SIG-M5 treated with dmso at 0.1 percent for 504 hours (cell line): ENCODE measurements around the gene INHBA.

Experiments used
- DNase-seq: peaks from one replicate; lab custom pipeline; 2025; ENCODE audit not compliant: unreplicated experiment; lab: John Stamatoyannopoulos, UW

Gene INHBA

DNA sequence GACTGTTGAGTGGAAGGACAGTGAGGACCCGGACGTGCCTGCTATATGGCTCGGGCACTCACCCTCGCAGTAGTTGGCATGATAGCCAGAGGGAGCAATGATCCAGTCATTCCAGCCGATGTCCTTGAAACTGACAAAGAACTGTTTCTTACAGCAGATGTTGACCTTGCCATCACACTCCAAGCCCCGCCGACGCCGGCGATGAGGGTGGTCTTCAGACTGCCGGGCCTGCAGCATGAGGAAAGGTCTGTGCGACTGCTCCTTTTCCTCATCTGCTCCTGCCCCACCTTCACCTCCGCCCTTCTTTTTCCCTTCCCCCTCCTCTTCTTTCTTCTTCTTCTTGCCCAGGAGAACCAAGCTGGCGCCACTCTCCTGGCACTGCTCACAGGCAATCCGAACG, 13.1 kb downstream of the INHBA start:
- no peak for DNase-seq

GRCh38 chr7:41688906-41689305, 14.0 kb downstream of the INHBA start:
- DNase-seq: no peak

- no peak for DNase-seq
These were observed 14.8 kb downstream of the INHBA start for GRCh38 chr7:41688012-41688625.

DNA sequence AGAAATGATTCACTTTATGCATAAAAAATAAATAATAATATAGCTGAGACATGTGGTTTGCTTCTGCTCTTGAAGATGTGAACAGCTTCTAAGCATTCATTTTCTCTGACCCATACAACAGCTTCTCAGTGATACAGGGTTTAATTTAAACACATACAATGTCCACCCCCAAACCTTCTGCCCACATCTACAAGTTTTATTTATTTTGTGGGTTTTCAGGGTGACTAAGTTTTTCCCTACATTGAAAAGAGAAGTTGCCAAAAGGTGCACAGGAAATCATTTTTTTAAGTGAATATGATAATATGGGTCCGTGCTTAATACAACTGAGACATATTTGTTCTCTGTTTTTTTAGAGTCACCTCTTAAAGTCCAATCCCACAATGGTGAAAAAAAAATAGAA, 17.2 kb downstream of the INHBA start:
- no peak for DNase-seq

GRCh38 chr7:41682422-41682821, 20.5 kb downstream of the INHBA start:
- no peak for DNase-seq

DNA sequence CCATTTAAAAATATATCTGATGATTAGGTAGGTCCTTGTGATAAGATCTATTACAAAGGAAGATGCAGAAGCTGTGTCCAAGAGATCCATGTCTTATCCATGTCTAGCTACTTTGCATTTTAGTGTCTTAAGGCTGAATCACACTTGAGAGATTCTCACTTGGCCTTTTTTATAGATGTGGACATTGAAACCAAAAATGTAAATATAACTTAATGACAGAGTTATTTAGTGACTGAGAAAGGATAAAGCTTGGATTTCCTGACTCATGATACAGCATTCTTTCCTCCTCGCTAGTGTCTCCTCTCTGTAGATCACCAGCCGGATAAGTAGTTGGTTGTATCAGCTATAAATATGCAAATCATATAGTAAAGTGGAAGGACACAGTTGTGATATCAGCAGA, 23.3 kb downstream of the INHBA start:
- DNase-seq: no peak

DNA sequence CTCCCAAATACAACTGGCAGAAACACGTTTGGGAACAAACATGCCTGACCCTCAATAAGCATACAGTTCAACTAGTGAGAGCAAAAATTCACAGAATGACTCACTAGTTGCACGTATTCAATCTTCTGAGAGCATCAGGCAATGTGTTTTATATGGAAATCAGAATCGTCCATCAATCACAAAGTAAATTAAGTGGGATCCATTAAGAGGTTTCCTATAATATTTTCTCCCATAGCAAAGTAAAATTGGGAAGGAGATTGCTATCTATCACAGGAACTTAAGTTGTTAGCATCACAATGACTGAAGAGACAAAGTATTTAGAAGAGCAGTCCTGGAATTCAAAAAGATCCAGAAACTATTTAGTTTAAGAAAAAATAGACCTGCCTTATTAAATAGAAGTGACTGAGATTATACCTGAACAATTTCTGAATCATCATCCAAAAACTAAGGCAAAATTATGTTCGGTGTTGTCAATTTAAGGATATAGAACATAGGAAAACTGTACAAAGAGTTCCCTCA, 28.3 kb downstream of the INHBA start:
- no peak for DNase-seq

DNA sequence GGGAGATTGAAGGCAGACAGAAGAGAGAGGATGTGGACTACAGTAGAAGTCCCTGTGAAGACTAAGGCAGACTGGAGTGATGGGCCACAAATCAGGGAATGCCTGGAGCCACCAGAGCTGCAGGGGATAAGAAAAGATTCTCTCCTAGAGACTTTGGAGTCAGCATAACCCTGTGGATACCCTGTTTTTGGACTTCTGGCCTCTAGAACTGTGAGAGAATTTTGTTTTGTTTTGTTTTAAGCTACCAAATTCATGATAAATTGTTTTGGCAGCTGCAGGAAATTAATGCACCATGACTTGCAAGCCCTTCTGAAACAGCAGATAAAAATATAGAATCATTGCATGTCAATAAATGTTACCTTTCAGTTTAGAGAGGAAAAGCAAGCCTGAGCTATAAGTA, 41.3 kb downstream of the INHBA start:
- no peak for DNase-seq

DNA sequence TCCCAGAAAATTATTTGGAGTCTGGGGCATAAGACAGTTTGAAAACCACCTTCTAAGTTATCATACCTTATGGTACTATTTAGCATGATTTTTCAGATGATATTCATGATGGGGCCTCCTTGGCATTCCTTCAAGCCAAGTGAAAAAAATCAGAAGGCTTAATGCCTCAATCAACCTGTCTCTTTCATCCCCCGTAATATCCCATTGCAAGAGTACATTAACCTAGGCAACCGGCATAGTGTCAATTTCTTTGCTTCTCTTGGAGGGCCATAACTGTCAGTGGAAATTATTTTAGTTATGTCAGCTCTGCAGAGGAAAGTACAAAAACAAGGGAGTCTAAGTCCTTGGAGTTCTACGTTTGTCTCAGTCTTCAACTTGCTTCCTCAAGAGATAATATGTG, 43.4 kb downstream of the INHBA start:
- no peak for DNase-seq

- no peak for DNase-seq
These were observed 46.5 kb downstream of the INHBA start for GRCh38 chr7:41656366-41656765.

DNA sequence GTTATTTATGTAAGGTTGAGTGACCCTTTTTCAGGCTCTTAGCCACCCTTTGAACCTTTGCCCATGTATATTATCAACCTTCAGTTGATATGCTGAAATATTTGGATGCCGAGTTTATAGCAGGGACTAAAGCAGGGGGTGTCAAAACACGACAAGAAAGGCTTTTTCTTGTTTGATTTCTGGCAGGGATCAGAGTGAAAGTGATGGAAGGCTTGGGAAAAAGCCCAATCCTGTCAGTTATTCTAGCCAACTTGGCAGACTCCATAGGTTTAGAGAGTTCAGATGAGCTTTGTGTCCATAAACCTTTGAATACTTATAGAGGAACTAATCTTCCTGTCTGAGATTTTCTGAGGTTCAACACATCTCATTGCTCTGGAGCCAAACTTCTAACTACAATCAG, 47.5 kb downstream of the INHBA start:
- DNase-seq: no peak

GRCh38 chr7:41652267-41652666, 50.6 kb downstream of the INHBA start:
- DNase-seq: no peak

GRCh38 chr7:41648501-41648900, 54.4 kb downstream of the INHBA start:
- DNase-seq: no peak

GRCh38 chr7:41643616-41644015, 59.3 kb downstream of the INHBA start:
- no peak for DNase-seq

GRCh38 chr7:41641665-41642014, 61.2 kb downstream of the INHBA start:
- no peak for DNase-seq

DNA sequence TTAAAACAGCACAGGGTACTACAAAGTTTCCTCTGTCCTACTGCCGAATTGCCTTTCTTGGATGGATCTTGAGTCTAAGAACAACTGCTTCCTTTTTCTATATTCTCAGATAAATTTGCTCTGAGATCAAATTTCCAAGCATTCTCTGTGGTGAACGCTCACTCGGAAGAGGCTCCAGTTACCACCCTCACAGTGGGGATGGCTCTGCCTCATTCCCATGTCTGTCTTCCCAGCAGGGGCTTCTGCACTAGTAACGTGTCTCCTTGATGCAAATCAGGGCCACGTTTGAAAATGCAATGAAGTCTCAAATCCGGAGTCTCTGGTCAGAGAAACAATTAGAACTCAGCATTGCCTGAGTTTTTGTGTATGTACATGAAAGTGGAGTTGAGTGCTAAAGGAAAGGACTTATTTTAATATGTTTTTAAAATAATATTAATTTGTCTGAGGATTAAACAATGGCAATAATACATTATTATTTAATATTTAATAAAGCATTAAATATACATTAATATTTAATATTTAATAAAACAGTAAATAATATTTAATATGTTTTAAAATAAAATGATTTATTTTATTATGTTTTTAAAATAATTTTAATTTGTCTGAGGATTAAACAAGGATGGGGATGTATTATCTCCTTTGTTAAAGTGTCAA, 61.8 kb downstream of the INHBA start:
- no peak for DNase-seq

- DNase-seq: no peak
These were observed 62.4 kb downstream of the INHBA start for GRCh38 chr7:41640487-41640886.

GRCh38 chr7:41637049-41637448, 65.8 kb downstream of the INHBA start:
- no peak for DNase-seq
